Measurements from ENCODE around the gene NLGN4Y.

The NLGN4Y gene

DNA sequence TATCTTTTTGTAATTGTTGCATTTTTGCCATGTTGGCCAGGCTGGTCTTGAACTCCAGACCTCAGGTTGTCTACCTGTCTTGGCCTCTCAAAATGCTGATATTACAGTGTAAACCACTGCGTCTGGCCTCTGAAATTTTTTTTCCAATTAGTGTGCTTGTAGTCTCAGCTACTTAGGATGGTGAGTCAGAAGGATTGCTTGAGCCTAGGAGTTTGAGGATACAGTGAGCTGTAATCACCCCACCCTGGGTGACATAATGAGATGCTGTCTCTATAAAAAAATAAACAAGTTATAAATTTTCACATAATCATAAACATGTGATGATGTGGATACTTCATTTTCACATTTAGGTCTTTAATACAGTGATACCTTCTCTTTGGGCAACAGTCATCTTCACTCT lies 154.9 kb downstream of the NLGN4Y start:
- no peak for FAIRE-seq

DNA sequence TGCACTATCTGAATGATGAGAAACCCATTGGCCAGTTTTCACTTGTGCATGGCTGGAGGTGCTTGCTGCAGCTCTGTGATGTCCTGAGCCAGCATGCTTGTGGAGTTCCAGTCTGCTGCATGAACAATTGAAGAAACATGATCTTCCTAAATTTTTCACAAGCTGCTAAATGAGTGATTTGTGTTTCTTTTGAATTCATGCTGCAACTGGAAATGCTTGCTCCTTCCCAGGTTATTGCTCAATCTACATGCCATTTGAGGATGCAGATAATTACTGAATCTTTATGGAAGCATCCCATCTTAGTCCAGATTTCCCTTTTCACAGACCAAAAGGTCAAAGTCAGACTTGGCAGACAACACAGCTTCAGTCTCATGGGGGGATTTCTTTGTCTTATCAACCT lies 170.2 kb downstream of the NLGN4Y start:
- no peak for FAIRE-seq

GRCh38 chrY:14708158-14708557 lies 183.8 kb downstream of the NLGN4Y start:
- no peak for FAIRE-seq

GRCh38 chrY:14741596-14741995 lies 217.3 kb downstream of the NLGN4Y start:
- FAIRE-seq: no peak

- FAIRE-seq: no peak
Measured at GRCh38 chrY:14748329-14748728, 224.0 kb downstream of the NLGN4Y start.

DNA sequence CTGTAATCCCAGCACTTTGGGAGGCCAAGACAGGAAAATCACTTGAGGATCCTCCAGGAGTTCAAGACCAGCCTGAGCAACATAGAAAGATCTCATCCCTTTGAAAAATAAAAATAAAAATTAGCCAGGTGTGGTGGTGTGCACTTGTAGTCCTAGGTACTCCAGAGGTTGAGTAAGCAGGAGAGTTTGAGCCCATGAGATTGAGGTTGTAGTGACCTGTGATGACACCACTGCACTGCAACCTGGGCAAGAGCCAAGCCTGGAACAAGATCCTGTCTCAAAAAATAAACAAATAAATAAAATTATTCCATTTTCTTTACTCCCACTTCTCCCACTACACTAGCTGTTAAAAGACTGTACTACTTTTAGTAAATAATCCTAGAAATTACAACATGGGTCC lies 231.2 kb downstream of the NLGN4Y start:
- no peak for FAIRE-seq

GRCh38 chrY:14762903-14763302 lies 238.6 kb downstream of the NLGN4Y start:
- FAIRE-seq: no peak

DNA sequence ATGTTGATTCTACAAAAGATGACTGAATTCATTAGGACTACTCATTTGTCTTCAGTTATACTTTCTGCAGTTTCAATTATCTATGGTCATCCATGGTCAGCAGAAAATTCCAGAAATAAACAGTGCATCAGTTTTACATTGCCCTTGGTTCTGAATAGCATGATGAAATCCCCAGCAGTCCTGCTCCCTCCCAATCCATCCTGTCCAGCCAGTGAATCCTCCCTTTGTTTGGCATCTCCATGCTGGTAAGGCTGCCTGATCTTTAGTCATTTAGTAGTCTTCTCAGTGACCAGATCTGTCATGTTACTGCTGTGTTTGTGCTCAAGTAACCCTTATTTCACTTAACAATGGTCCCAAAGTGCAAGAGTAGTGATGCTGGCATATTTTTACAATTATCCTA lies 239.3 kb downstream of the NLGN4Y start:
- FAIRE-seq: no peak

DNA sequence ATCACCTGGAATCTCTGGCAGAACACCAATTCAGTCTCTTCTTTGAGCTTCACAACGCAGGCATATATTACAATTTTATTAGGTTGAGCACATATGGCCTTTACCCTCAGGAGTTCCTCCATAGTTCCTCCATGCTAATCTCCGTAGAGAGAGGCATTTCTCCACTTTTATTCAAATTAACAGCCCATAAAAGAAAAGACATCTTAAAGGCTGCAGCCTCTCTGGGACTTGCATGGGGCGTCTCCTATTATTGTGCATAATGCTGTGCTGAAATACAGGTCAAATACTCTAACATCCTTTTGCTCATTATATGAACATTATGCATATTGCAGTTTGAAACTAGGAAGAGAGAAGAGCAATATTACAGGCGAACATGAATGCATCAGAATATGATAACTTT lies 253.9 kb downstream of the NLGN4Y start:
- FAIRE-seq: no peak

DNA sequence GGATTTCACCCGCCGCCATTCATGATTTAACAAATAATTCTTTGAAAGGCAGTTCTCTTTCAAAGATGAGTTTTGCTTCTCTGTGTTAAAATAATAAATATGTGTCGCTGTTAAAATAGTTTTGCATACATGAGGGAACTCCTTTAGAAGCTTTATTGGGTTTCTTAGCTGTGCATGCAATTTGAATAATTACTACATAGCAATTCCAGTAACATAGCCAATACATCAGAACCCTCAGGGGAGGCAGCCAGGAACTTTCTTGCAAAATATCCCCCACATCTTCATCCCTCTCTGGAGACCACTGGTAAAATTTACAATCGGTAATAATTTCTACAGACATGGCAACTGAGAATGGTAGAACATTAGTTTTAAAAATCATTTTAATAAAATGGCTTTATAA lies 268.8 kb downstream of the NLGN4Y start:
- no peak for FAIRE-seq

DNA sequence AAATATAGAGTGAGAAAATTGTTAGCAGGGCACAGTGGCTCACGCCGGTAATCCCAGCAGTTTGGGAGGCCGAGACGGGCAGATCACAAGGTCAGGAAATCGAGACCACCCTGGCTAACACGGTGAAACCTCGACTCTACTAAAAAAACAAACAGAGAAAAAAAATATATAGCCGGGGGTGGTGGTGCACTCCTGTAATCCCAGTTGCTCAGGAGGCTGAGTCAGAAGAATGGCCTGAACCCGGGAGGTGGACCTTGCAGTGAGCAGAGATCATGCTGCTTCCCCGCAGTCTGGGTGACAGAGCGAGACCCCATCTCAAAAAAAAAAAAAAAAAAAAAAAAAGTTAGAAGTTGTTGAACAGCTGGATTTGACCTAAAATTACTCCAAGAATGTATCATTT lies 269.3 kb downstream of the NLGN4Y start:
- no peak for FAIRE-seq

- no peak for FAIRE-seq
Measured at GRCh38 chrY:14798010-14798409, 273.7 kb downstream of the NLGN4Y start.

GRCh38 chrY:14801096-14801495 lies 276.8 kb downstream of the NLGN4Y start:
- no peak for FAIRE-seq

- FAIRE-seq: no peak
Measured at GRCh38 chrY:14802125-14802524, 277.8 kb downstream of the NLGN4Y start.

GRCh38 chrY:14804041-14804440 lies 279.7 kb downstream of the NLGN4Y start:
- FAIRE-seq: no peak

DNA sequence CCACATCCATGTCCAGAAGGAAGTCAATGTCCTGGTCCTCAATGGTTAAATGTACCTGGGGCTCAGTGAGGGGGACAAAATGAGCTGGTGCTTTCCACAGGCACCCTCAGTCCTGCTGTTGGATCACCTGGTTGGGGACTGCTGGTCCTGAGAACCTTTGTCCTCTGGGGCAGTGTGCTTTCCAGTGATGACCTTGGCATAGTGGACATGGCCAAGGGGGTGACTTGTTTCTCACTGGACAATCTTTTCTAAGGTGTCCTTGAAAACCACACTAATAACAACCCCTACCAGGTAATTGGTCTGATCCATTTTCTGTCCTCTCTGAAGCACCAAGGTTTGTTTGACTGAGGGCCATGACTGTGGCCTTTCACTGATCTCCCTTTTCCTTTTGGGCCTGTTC lies 294.1 kb downstream of the NLGN4Y start:
- FAIRE-seq: no peak

GRCh38 chrY:14822201-14822600 lies 297.9 kb downstream of the NLGN4Y start:
- no peak for FAIRE-seq

GRCh38 chrY:14822906-14823305 lies 298.6 kb downstream of the NLGN4Y start:
- no peak for FAIRE-seq

DNA sequence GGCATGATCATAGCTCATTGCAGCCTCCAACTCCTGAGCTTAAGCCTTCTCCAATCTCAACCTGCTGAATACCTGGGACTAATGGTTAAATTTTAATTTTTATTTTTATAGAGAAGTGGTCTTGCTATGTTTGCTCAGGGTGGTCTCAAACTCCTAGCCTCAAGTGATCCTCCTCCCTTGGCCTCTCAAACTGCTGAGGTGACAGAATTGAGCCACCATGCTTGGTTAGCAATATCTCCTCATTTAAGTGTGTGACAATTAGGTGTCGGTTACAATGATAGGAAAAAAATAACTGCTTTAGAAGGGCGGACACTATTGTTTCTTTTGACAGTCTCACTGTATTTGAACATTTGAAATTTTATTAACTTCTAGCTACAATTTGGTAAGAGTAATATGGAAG lies 300.3 kb downstream of the NLGN4Y start:
- no peak for FAIRE-seq

DNA sequence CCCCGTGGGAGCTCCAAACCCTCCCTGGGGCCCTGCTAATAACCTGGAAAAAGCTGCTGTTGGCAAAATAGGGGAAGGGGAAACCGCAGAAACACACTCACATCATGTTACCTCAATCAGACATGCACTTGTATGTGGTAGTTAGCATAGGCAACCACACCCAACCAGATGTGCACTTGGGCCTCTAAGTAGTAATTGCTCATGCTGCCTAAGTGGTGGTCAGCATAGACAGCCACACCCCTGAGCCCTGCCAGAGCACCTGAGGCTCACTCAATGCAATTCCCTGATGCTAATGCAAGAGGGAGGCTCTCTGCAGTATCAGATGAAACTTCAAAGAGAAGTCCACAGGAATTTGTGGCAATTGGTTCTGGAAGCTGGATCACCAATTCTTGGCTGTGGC lies 301.4 kb downstream of the NLGN4Y start:
- no peak for FAIRE-seq

DNA sequence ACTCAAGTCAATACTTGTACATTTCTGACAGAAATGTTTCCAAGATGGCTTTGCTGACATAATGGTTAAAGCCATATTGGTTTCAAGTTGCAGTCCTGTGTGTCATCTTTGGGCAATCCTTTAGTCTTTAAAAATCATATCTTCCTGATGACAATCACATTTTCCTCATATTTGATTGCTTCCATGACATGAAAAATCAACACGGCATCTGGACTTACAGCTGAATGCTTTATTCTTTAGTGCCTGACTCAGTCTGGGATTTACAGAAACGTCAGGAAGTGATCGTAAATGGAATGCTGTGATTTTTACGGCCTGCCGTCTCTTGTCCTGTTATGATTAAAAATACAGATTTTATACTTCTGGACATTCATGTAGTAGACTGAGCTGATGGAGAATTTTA lies 304.2 kb downstream of the NLGN4Y start:
- FAIRE-seq: no peak

- FAIRE-seq: no peak
Measured at GRCh38 chrY:14829366-14829885, 305.1 kb downstream of the NLGN4Y start.

DNA sequence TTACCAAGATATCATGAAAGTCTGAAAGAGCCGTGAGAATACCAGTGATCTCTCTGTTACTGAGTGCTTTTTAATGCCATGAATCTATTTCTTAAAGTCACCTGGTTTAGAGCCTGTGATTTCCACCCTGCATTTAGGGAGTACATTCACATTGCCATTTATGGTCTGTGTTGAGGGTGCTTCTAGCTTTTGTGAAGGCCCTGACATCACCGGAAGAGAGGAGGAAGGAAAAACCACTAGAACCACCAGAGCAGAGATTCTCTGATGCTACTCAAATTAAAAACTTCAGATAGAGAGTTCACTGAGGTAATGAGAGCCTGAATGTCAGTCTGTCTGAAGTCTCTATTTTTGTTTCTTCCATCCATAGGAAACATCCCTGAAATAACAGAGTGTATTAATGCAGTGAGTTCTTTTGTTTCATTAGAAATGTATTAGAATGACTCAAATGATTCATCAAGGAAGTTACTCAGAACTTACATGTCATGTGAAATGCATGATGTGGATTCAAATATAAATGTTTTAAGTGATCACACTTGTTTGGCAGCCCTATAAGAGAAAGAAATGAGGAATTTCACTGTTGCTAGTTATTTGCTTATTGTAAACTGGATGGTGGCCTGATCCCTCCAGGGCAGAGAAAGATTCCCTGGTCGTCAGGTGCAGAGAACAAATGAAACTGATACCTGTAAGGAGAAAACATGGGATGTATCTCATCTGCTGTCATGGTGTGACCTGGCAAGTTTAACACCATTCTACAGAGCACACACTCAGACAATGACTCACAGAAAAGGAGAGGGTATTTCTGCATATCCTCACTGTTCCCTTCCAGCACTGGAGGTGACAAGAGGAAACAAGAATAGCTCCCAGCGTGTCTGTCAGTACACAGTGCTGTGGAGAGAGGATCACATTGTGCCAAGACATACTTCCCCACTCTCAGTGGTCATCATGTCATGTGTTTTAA lies 310.1 kb downstream of the NLGN4Y start:
- FAIRE-seq: no peak

GRCh38 chrY:14837466-14837865 lies 313.1 kb downstream of the NLGN4Y start:
- no peak for FAIRE-seq

DNA sequence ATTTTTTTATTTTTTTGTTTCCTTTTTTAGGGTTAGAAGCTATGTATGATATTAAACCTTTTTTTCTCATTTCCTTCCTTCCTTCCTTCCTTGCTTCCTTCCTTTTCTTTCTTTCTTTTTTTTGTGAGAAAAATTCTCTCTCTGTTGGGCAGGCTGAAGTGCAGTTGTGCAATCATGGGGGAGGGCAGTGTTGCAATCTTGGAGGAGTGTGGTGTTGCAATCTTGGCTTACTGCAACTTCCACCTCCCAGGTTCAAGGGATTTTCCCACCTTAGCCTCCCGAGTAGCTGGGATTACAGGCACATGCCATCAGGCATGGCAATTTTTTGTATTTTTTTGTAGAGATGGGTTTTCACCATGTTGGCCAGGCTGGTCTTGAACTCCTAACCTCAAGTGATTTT lies 326.4 kb downstream of the NLGN4Y start:
- FAIRE-seq: no peak

Data from TTC549 (cell line).